Activated CD8-positive, alpha-beta memory T cell treated with anti-CD3 and anti-CD28 coated beads, Interleukin-2, amount 50 U/mL, for 4 hours (primary cell): ENCODE measurements around the gene NEURL1.

Experiments used
- DNase-seq: peaks from one replicate; pipeline ENCODE4 v3.0.0-alpha.2; 2020

Gene NEURL1

DNA sequence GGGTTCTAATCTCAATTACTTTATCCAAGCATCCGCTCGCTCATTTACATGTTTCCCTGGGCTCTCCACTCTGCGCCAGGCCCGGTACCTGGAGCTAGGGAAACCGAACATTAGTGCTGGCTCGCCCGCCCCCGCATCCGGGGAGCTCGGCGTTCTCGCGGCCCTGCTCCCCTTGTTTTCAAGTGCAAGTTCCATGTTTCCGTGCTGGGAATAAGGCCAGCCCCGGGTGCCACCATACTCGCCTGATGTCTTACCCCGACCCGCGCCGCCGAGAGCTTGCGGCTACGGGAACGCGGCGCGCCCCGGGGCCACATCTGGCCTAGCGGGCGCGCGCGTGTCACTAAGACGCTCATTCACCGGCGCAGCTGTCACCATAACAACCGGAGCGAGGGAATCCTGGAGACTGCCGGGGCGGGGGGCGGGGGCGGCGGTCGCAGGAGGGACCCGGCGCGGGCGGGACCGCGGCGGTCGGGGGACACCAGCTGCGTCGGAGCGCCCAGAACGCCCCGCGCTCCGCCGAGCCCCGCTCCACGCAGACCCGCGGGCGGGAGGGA lies at the start of gene NEURL1:
NEURL1 (plus strand) TSS at position 344 of the 554 bp plus-strand sequence. CDS start 683 bp downstream, outside the sequence.
- DNase-seq: peak; percentile 25

GRCh38 chr10:103444478-103444877 lies 49.0 kb upstream of the NEURL1 start:
- DNase-seq: no peak

DNA sequence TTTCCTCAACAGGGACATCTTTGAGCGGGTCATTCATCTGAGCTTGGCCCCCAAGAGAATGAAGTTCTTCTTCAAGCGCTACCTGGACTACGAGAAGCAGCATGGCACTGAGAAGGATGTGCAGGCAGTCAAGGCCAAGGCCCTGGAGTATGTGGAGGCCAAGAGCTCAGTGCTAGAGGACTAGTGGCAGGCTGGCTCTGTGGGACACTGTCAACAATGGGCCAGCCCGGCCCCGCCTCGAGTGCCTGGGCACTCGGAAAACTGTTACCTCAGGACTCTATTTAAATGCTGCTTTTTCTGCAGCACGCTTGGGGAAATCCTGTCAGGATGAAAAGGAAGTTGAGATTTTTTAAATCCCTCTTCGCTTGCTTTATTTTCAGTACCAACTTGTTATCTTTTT lies 48.1 kb upstream of the NEURL1 start:
- DNase-seq: no peak

GRCh38 chr10:103445767-103446567 lies 47.5 kb upstream of the NEURL1 start:
- DNase-seq: no peak

DNA sequence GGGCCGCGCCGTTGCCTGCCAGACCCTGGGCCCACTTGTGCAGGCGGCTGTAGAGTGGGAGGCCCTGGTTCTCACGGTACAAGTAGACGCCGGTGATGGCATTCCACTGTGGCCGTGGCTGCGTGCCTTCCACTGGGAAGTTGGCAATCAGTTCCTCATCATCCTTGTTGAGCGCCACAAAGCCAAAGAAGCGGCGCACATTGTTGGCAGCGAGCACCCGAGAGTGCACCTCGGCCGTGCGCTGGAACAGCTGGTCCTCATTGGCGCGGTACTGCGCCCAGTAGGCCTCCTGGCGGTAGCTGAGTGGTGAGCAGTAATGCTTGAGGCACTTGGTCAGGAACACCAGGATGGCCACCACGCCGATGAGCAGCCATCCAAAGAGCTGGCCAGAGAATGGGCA lies 46.3 kb upstream of the NEURL1 start:
- DNase-seq: no peak

GRCh38 chr10:103448746-103449145 lies 44.8 kb upstream of the NEURL1 start:
- no peak for DNase-seq

GRCh38 chr10:103449208-103450144 lies 44.0 kb upstream of the NEURL1 start:
- no peak for DNase-seq

- no peak for DNase-seq
These were observed 43.3 kb upstream of the NEURL1 start for GRCh38 chr10:103450201-103450695.

DNA sequence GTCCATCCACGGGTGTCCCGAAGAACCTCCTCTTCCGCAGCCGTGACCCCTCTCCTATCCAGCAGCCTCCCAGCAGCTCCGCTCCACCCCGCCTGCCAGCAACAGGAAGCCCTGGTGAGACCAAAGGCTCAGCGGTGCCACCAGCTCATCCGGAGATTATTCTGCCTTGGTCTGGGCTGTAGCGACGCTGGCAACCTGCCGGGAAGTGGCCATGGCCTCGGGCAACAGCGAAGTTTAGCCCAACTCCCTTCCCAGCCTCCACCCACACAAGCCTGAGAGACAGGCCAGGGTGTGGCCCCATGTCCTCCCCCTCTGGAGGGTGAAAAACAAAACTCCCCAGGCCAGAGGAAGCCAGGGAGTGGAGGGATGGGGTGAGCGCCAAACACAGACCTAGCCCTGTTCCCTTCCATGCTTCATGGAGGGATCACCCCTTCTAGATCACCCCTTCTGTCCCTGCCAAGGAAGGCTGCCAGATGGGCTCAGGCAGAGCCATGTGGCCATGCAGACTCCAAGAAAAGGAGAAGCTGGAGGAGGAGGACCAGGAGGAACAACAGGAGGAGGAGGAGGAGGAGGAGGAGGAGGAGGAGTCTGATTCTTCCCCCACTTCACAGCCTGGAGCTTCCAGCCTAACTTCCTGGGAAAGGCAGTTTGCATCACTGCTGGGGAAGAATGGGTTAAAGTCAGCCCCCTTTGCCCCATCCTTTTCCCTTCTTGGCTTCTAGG lies 42.3 kb upstream of the NEURL1 start:
- peak; percentile 46 for DNase-seq

DNA sequence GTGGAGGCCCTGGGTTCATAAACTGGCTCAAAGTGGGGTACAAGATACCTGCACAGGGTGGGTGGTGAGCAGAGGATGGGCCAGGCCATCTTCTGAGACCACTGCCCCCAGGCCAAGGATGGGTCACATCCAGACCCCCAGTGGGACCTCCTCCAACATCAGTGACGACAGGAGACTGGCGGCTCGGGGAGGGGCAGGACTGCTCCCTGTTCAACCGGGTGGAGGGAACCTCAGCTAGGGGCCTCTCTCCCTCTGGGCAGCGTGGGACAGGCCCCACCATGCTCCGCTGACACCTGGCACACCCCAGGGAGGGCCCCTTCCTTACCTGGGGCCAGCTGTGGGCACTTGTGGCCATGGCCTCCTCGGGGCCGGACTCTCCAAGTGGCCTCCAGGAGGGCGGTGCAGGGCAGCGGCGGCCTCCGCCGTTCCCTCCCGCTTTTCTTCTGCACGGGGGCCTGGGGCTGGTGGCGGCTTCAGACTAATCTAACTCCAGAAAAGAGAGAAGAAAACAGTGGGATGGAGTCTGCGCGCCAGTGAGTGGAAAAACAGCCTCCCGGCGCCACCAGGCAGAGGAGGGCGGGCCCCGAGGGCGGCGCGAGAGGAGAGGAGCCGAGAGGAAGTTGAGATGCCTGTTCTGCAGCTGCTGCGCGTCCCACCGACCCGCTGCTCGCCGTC lies 41.5 kb upstream of the NEURL1 start, which contains the start of gene CALHM2:
CALHM2 (minus strand) TSS at position 540 of the 675 bp plus-strand sequence. CDS start 2,429 bp downstream, outside the sequence.
- DNase-seq: peak; percentile 63

- DNase-seq: no peak
These were observed 40.8 kb upstream of the NEURL1 start for GRCh38 chr10:103452506-103453230.

DNA sequence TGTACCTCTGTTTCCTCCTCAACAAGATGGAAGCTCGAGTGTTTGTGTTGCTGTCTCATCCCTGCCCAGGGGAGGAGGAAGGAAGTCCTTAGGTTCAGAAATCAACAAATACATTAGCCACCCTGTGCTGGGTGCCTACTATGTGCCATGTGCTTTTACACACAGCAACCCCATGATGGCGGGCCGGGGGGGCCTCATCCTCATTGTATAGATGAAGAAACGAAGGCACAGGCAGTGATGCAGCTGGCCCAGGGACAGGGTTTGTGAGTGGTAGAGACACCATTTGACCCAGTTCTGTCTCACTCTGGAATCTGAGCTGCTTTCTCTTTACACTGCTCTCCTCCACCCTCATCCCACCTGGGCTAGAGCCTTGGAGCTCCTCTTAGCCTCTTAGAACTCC lies 39.5 kb upstream of the NEURL1 start:
- no peak for DNase-seq

DNA sequence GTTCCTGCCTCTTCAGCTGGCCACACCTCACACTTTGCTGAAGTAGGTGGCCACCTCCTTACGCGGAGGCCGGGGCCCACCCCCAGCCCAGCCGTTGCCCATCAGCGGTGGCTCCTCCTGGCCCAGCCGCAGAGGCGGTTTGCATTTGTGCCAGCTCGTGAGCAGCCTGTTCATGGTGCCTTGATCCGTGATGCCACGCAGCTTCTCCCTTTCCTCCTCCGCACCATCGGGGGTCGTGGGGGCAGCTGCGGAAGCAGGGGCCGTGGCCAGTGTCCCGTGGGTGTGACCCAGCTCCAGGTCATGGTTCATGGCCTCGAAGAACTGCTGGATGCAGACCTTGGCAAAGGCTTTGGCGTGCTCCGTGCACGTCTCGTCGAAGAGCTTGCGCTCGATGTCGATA lies 38.3 kb upstream of the NEURL1 start:
- no peak for DNase-seq

- no peak for DNase-seq
These were observed 37.3 kb upstream of the NEURL1 start for GRCh38 chr10:103456074-103456660.

GRCh38 chr10:103457176-103457712 lies 36.3 kb upstream of the NEURL1 start:
- no peak for DNase-seq

DNA sequence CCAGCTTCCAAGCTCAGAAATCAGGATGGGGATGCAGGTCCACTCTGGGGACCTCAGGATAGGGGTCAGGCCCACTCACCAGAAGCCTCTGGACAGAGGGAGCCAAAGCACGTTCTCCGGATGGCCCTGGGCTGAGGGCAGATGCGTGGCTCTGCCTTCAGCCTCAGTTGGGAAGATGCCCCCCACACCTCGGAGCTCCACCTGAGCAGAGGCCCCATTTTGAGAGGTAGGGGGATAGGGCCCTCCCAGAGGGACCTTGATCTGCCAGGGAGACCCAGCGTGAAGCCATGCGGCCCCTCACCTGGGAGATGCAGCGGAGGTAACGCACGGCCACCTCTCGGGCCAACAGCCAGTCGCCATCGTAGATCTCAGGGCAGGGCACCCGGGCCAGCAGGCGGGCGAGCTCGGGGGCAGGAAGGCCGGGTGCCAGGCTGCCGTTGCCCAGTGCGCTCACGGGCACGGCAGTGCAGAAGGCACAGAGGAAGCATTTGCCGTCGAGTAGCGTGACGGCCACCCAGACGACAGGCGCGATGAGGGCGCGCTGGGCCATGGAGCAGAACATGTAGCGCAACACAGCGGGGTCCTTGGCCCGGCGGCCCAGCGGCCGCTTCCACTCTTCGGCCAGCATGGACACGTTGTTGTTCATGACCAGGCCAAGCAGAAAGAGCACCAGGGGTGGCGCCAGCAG lies 35.5 kb upstream of the NEURL1 start:
- DNase-seq: no peak

- DNase-seq: no peak
These were observed 34.8 kb upstream of the NEURL1 start, which contains the start of gene CALHM1 for GRCh38 chr10:103458720-103459119. TSS of gene CALHM1 (minus strand) at chr10:103458900. CDS start at chr10:103458751, 149 bp downstream.

DNA sequence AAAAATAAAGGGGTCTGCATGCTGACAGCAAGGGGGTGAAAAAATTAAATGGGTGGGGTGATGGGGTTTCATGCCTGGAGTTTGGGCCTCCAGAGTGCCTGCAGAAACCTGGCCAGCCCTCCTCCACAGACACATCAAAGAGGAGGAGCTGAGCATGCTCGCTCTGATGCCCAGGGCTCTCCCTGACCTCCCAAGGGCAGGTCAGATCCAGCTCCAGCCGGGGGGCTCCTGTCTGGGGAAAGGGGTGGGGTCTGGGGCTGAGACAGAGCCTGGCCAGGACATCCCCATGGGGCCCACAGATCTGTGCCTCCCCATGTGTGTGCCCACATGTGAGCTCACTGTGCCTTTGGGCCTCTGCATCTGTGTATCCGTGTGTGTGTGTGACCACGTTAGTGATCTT lies 33.9 kb upstream of the NEURL1 start:
- DNase-seq: no peak

DNA sequence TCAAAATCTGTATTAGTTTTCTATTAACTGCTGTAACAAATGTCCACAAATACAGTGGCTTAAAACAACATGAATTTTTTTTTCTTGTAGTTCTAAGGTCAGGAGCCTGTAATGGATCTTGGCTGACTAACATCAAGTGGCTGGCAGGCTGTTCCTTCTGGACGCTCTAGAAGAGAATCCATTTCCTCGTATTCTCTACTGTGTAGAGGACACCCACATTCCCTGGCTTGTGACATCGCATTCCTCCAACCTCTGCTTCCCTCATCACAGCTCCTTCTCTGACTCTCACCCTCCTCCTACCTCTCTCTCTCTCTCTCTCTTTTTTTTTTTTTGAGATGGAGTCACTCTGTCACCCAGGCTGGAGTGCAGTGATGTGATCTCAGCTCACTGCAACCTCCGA lies 30.0 kb upstream of the NEURL1 start:
- no peak for DNase-seq
